A673 (cell line): ENCODE data around the gene SCARB1. TPM values are rescaled to one million over a fixed set of nuclear protein-coding genes. Genes with fewer than 3 reads are reported as not detected.

Source experiments
- BruUV-seq: library from RNA; stranded (reverse); fragments of 400-500 nt; replicated peaks from 2 replicates; lab custom pipeline; 2021; lab: Mats Ljungman, UMichigan
- CTCF ChIA-PET: fragments of 300-600 bp; sonication (Branson Sonifier 250); formaldehyde crosslinking; loops from one replicate; lab custom pipeline; 2022; ENCODE audit warnings: antibody characterized with exemption; lab: Charles Lee
- POLR2A ChIA-PET: fragments of 300-600 bp; sonication (Branson Sonifier 250); formaldehyde crosslinking; loops from one replicate; lab custom pipeline; 2022; ENCODE audit warnings: antibody characterized with exemption; ENCODE audit not compliant: low non-redundant PET; lab: Charles Lee
- DNase-seq: peaks from one replicate; pipeline ENCODE4 v3.0.0-alpha.2; 2015; ENCODE audit warnings: low spot score
- H3K27ac ChIP-seq: fragments of 200-600 bp; sonication (generic); 2 replicates; pipeline ENCODE4 v1.5.1; 2016; ENCODE audit warnings: mixed run types, low read depth, mild to moderate bottlenecking, mixed read lengths, antibody characterized with exemption, low read length; ENCODE audit not compliant: poor library complexity, severe bottlenecking
- H3K27me3 ChIP-seq: fragments of 200-600 bp; sonication (generic); replicated peaks from 2 replicates; pipeline ENCODE4 v1.6.1; 2017; ENCODE audit warnings: mixed run types, low read depth, mild to moderate bottlenecking, mixed read lengths, antibody characterized with exemption, low read length; ENCODE audit not compliant: insufficient read depth, poor library complexity
- H3K36me3 ChIP-seq: fragments of 200-600 bp; sonication (generic); 2 replicates; pipeline ENCODE4 v1.6.1; 2016; ENCODE audit warnings: mixed run types, mild to moderate bottlenecking, mixed read lengths, antibody characterized with exemption, low read length; ENCODE audit not compliant: insufficient read depth, poor library complexity, severe bottlenecking
- H3K4me1 ChIP-seq: fragments of 200-600 bp; sonication (generic); 2 replicates; pipeline ENCODE4 v1.6.1; 2017; ENCODE audit warnings: mixed run types, mild to moderate bottlenecking, mixed read lengths, antibody characterized with exemption, low read length; ENCODE audit not compliant: insufficient read depth, poor library complexity, severe bottlenecking
- H3K4me3 ChIP-seq: fragments of 200-600 bp; sonication (generic); 2 replicates; pipeline ENCODE4 v1.5.1; 2016; ENCODE audit warnings: low read depth, mixed run types, mild to moderate bottlenecking, mixed read lengths, low read length; ENCODE audit not compliant: poor library complexity, severe bottlenecking
- H3K9me3 ChIP-seq: fragments of 200-600 bp; sonication (generic); 2 replicates; pipeline ENCODE4 v1.6.1; 2016; ENCODE audit warnings: mixed run types, low read depth, mild to moderate bottlenecking, mixed read lengths, antibody characterized with exemption, low read length; ENCODE audit not compliant: poor library complexity, severe bottlenecking
- CTCF ChIP-seq: fragments of 300-800, 200-600 bp; sonication (generic); conservative IDR thresholded peaks from 2 replicates; pipeline ENCODE4 v1.5.1; 2017; ENCODE audit warnings: low read depth, mild to moderate bottlenecking, antibody characterized with exemption, low read length, moderate library complexity, mixed read lengths
- EZH2 ChIP-seq: fragments of 200-600 bp; sonication (generic); IDR thresholded peaks from 2 replicates; pipeline ENCODE4 v1.6.1; 2017; ENCODE audit warnings: borderline replicate concordance, low read depth, mild to moderate bottlenecking, mixed read lengths, antibody characterized with exemption, low read length; ENCODE audit not compliant: poor library complexity, severe bottlenecking
- intact Hi-C: fragments of 100-400 bp; cut with micrococcal nuclease; formaldehyde crosslinking; loops from one replicate; pipeline ENCODE4 v1.10.0; 2022; ENCODE audit not compliant: unreplicated experiment
- total RNA-seq: library from RNA; stranded (reverse); gene quantifications from 2 replicates; pipeline ENCODE4 v1.2.3, GENCODE V29; 2021

Gene SCARB1
- total RNA-seq, 1 experiment from 2014 or later, result 74.6 TPM

GRCh38 chr12:124856132-124856841 is 7.4 kb downstream of the SCARB1 start:
- ChIA-PET CTCF (no interaction called here), POLR2A (no interaction called here)
- H3K4me3 ChIP-seq, result no peak overlapping the region
- intact Hi-C loops, result no loop called here
- peaks cover 18% of the 10 kb centered on the region for H3K36me3 ChIP-seq
- no peaks in the 10 kb centered on the region for H3K27me3 ChIP-seq
- peaks cover under 1% of the 10 kb centered on the region for H3K4me1 ChIP-seq
- H3K27ac ChIP-seq, result no peak overlapping the region
- no peak for DNase-seq
- no TSS peak for BruUV-seq
- 0 out of 2 replicates have a peak, but pooled peaks have one; percentile 21 for TF ChIP-seq CTCF
- no peak for TF ChIP-seq EZH2
- no peaks in the 10 kb centered on the region for H3K9me3 ChIP-seq

DNA sequence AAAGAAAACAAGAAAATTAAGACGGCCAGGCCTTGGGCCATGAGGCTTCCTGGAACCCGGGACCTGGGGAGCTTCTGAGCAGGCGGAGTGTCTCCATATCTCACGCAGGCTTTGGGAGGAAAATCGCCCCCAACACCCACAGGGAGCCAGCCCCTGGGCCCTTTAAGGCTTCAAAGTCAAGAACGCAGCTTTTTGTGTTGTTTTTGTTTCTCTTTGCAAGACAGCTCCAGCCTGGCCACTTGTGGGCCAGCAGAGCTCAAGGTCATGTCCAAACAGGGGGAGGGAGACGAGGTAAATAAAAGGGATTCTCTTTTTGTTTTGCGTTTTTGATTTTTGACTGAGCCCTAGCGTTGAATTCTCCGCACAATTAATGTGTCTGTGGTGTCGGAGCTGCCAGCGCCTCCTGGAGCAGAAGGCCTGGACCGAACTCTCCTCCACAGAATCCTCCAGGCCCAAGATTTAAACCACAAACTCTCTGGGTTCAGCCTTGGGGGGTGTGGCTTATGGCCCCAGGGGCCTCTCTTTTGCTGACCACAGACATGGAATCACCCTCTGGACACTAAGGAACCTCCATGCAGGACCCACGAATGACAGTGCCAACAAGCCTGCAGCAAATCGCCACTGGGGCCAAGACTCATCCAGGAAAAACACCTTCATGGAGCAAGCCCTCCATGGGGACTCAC is 8.2 kb downstream of the SCARB1 start:
- intact Hi-C loops, result no loop called here
- H3K27ac ChIP-seq, result peak overlapping the region; percentile 42
- H3K27me3 ChIP-seq, result no peaks in the 10 kb centered on the region
- ChIA-PET POLR2A (no interaction called here), CTCF (no interaction called here)
- no peak for DNase-seq
- BruUV-seq, result no TSS peak
- H3K4me1 ChIP-seq, result no peaks in the 10 kb centered on the region
- no peaks in the 10 kb centered on the region for H3K9me3 ChIP-seq
- peaks cover 10% of the 10 kb centered on the region for H3K36me3 ChIP-seq
- H3K4me3 ChIP-seq, result no peak overlapping the region
- no peak for TF ChIP-seq EZH2
- TF ChIP-seq CTCF, result no peak

GRCh38 chr12:124854637-124855184 is 9.0 kb downstream of the SCARB1 start:
- no TSS peak for BruUV-seq
- Histone ChIP-seq H3K9me3 (no peaks in the 10 kb centered on the region), H3K27me3 (no peaks in the 10 kb centered on the region), H3K4me1 (no peaks in the 10 kb centered on the region), H3K27ac (peak overlapping the region; percentile 42), H3K36me3 (peaks cover 3% of the 10 kb centered on the region), H3K4me3 (no peak overlapping the region)
- no peak for TF ChIP-seq CTCF
- no peak for TF ChIP-seq EZH2
- POLR2A ChIA-PET, result no interaction called here
- intact Hi-C loops, result no loop called here
- CTCF ChIA-PET, result no interaction called here
- DNase-seq, result no peak
